OCI-LY3 (cell line): Measurements from ENCODE around the gene ZFAND6.

Source experiments
- EZH2phosphoT487 ChIP-seq: fragments of 200-600 bp; shearing (Covaris generic); IDR thresholded peaks from 2 replicates; pipeline ENCODE4 v1.6.1; 2018; ENCODE audit warnings: antibody characterized with exemption, mixed run types, low read depth
- TF ChIP-seq, protein P1 (sequence below): fragments of 200-600, 300-600 bp; sonication (generic); IDR thresholded peaks from 2 replicates; pipeline ENCODE4 v1.5.1; 2014; ENCODE audit warnings: antibody characterized with exemption, low read length, low read depth

DNA sequence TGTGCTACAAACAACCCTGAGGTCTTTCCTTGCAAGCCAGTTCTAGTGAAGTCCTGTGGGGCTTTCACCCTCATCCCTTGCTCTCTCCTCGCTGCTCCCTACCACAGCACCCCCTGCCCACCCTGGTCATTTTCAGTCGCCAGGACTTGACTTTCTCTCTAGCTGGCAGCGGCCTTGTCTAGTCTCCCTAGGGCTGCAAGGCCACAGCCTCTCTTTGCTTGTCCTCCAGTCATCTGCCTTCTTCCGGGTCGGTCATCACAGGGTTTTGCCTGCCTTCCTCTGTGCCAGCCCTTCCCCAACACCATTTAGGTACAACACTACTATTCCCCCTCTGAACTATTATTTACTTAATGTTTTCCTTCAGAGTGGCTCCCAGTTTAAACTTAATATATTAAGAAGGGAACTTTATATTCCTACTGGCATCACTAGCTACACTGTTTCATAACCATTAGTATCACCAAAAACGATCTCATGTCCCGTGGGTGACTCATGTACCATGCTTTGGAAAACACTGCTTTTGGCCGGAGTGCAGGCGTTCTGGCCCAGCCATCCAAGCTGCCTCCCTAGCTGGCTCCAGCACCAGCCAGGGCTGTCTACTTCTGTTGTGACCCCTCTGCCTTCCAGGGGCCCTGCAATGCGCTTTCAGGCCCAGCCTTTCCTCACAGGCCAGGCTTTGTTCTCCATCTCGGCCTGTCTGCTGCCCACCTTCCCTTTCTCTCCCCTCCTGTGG is 114.7 kb downstream of the ZFAND6 start:
- TF ChIP-seq, protein P1, sequence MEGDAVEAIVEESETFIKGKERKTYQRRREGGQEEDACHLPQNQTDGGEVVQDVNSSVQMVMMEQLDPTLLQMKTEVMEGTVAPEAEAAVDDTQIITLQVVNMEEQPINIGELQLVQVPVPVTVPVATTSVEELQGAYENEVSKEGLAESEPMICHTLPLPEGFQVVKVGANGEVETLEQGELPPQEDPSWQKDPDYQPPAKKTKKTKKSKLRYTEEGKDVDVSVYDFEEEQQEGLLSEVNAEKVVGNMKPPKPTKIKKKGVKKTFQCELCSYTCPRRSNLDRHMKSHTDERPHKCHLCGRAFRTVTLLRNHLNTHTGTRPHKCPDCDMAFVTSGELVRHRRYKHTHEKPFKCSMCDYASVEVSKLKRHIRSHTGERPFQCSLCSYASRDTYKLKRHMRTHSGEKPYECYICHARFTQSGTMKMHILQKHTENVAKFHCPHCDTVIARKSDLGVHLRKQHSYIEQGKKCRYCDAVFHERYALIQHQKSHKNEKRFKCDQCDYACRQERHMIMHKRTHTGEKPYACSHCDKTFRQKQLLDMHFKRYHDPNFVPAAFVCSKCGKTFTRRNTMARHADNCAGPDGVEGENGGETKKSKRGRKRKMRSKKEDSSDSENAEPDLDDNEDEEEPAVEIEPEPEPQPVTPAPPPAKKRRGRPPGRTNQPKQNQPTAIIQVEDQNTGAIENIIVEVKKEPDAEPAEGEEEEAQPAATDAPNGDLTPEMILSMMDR = no peak
- no peak for TF ChIP-seq EZH2phosphoT487
